ENCODE results near the gene KRT13.

- TF ChIP-seq CTCF (IDR thresholded peaks at IDR 0.05) (no peak), POLR2A (IDR thresholded peaks at IDR 0.05) (no peak)
These were observed 48.7 kb upstream of the KRT13 start for GRCh38 chr17:41553987-41554680.

All from body of pancreas (tissue), 4 donors.